HEK293 (cell line): ENCODE measurements around the gene PHF21A.

Experiments used
- CTCF ChIA-PET: fragments of 350-600 bp; formaldehyde crosslinking; extraction: SDS; loops from one replicate; lab custom pipeline; 2021; ENCODE audit warnings: antibody characterized with exemption; lab: Yijun Ruan, JAX
- POLR2A ChIA-PET: fragments of 300-600 bp; formaldehyde crosslinking; extraction: SDS; loops from one replicate; lab custom pipeline; 2020; ENCODE audit warnings: antibody characterized with exemption, inconsistent platforms; lab: Yijun Ruan, JAX
- H3K27ac ChIP-seq: fragments of 200-500 bp; sonication (Bioruptor generic); 2 replicates; pipeline ENCODE4 v1.5.1; 2014; ENCODE audit warnings: low read depth, low read length, control low read depth, inconsistent platforms; ENCODE audit errors: extremely low read depth
- H3K36me3 ChIP-seq, 2 experiments: fragments of 200-500 bp in 1 of 2; sonication (Bioruptor generic) in 1 of 2; 1 replicate in 1 of 2; 2 replicates in 1 of 2; pipeline ENCODE4 v1.5.1; 2014 to 2017; ENCODE audit warnings: inconsistent platforms in 2 of 2, low read length in 2 of 2; ENCODE audit not compliant: control insufficient read depth in 2 of 2, insufficient read depth in 1 of 2
- H3K4me1 ChIP-seq: fragments of 200-500 bp; sonication (Bioruptor generic); 2 replicates; pipeline ENCODE4 v1.5.1; 2014; ENCODE audit warnings: mild to moderate bottlenecking, low read length, inconsistent platforms; ENCODE audit not compliant: control insufficient read depth, insufficient read depth
- H3K4me3 ChIP-seq: 2 replicates; pipeline ENCODE4 v1.5.1; 2011; ENCODE audit warnings: low read depth, mild to moderate bottlenecking, control low read depth, low read length, moderate library complexity
- H3K9me3 ChIP-seq: fragments of 200-500 bp; sonication (Bioruptor generic); 2 replicates; pipeline ENCODE4 v1.5.1; 2014; ENCODE audit warnings: low read depth, low read length, inconsistent platforms; ENCODE audit not compliant: control insufficient read depth, insufficient read depth
- AEBP2 ChIP-seq: fragments of 450-650 bp; formaldehyde crosslinking; IDR thresholded peaks from 2 replicates; pipeline ENCODE4 v1.5.1; 2016; ENCODE audit warnings: missing biosample characterization, missing genetic modification characterization, borderline replicate concordance
- ATF2 ChIP-seq: fragments of 450-650 bp; formaldehyde crosslinking; IDR thresholded peaks from 2 replicates; pipeline ENCODE4 v1.5.1; 2016; ENCODE audit warnings: missing biosample characterization, missing genetic modification characterization, low read depth
- GLI2 ChIP-seq: fragments of 450-650 bp; formaldehyde crosslinking; IDR thresholded peaks from 2 replicates; pipeline ENCODE4; 2017; ENCODE audit warnings: missing biosample characterization, missing genetic modification characterization, low read depth, borderline replicate concordance
- MZF1 ChIP-seq: fragments of 450-650 bp; formaldehyde crosslinking; IDR thresholded peaks from 2 replicates; pipeline ENCODE4 v1.5.1; 2017; ENCODE audit warnings: missing biosample characterization, missing genetic modification characterization, borderline replicate concordance
- ZBTB44 ChIP-seq: fragments of 450-650 bp; IDR thresholded peaks from 2 replicates; pipeline ENCODE4 v1.5.1; 2018; ENCODE audit warnings: missing biosample characterization, mild to moderate bottlenecking, missing genetic modification characterization
- ZFP37 ChIP-seq: fragments of 450-650 bp; formaldehyde crosslinking; IDR thresholded peaks from 2 replicates; pipeline ENCODE4 v1.5.1; 2016; ENCODE audit warnings: missing biosample characterization, missing genetic modification characterization
- ZNF202 ChIP-seq: fragments of 450-650 bp; formaldehyde crosslinking; IDR thresholded peaks from 2 replicates; pipeline ENCODE4 v1.5.1; 2016; ENCODE audit warnings: missing biosample characterization, missing genetic modification characterization, borderline replicate concordance
- ZNF221 ChIP-seq: fragments of 450-650 bp; formaldehyde crosslinking; IDR thresholded peaks from 2 replicates; pipeline ENCODE4 v1.5.1; 2017; ENCODE audit warnings: missing biosample characterization, missing genetic modification characterization, borderline replicate concordance
- ZNF23 ChIP-seq: fragments of 450-650 bp; formaldehyde crosslinking; IDR thresholded peaks from 2 replicates; pipeline ENCODE4 v1.5.1; 2016; ENCODE audit warnings: missing biosample characterization, missing genetic modification characterization, borderline replicate concordance
- ZNF302 ChIP-seq: fragments of 450-650 bp; formaldehyde crosslinking; IDR thresholded peaks from 2 replicates; pipeline ENCODE4 v1.5.1; 2016; ENCODE audit warnings: missing biosample characterization, missing genetic modification characterization, low read depth
- ZNF350 ChIP-seq: fragments of 450-650 bp; formaldehyde crosslinking; IDR thresholded peaks from 2 replicates; pipeline ENCODE4 v1.5.0; 2017; ENCODE audit warnings: missing biosample characterization, mild to moderate bottlenecking, missing genetic modification characterization
- ZNF391 ChIP-seq: fragments of 450-650 bp; formaldehyde crosslinking; IDR thresholded peaks from 2 replicates; pipeline ENCODE4 v1.5.1; 2016; ENCODE audit warnings: low read depth, missing biosample characterization, missing genetic modification characterization, borderline replicate concordance
- ZNF423 ChIP-seq: fragments of 450-650 bp; formaldehyde crosslinking; IDR thresholded peaks from 2 replicates; pipeline ENCODE4 v1.5.1; 2016; ENCODE audit warnings: missing biosample characterization, missing genetic modification characterization
- ZNF48 ChIP-seq: fragments of 450-650 bp; formaldehyde crosslinking; IDR thresholded peaks from 2 replicates; pipeline ENCODE4 v1.5.1; 2016; ENCODE audit warnings: missing biosample characterization, missing genetic modification characterization
- ZNF548 ChIP-seq: fragments of 450-650 bp; formaldehyde crosslinking; IDR thresholded peaks from 2 replicates; pipeline ENCODE4 v1.5.1; 2016; ENCODE audit warnings: missing biosample characterization, missing genetic modification characterization
- ZNF596 ChIP-seq: fragments of 450-650 bp; IDR thresholded peaks from 2 replicates; pipeline ENCODE4 v1.5.0; 2018; ENCODE audit warnings: missing biosample characterization, mild to moderate bottlenecking, missing genetic modification characterization, moderate library complexity
- ZNF692 ChIP-seq: fragments of 450-650 bp; formaldehyde crosslinking; IDR thresholded peaks from 2 replicates; pipeline ENCODE4 v1.5.1; 2016; ENCODE audit warnings: missing biosample characterization, missing genetic modification characterization
- ZNF707 ChIP-seq: fragments of 450-650 bp; formaldehyde crosslinking; IDR thresholded peaks from 2 replicates; pipeline ENCODE4 v1.5.1; 2016; ENCODE audit warnings: missing biosample characterization, missing genetic modification characterization
- ZNF747 ChIP-seq: fragments of 450-650 bp; formaldehyde crosslinking; IDR thresholded peaks from 2 replicates; pipeline ENCODE4 v1.5.1; 2016; ENCODE audit warnings: missing biosample characterization, missing genetic modification characterization
- ZNF792 ChIP-seq: fragments of 450-650 bp; formaldehyde crosslinking; IDR thresholded peaks from 2 replicates; pipeline ENCODE4 v1.5.1; 2016; ENCODE audit warnings: missing biosample characterization, missing genetic modification characterization
- ZSCAN23 ChIP-seq: fragments of 450-650 bp; formaldehyde crosslinking; IDR thresholded peaks from 2 replicates; pipeline ENCODE4 v1.5.1; 2016; ENCODE audit warnings: missing biosample characterization, missing genetic modification characterization
- ZXDB ChIP-seq: fragments of 450-650 bp; formaldehyde crosslinking; IDR thresholded peaks from 2 replicates; pipeline ENCODE4 v1.5.1; 2016; ENCODE audit warnings: missing biosample characterization, missing genetic modification characterization
- TF ChIP-seq, protein P1 (sequence below): fragments of 450-650 bp; formaldehyde crosslinking; IDR thresholded peaks from 2 replicates; pipeline ENCODE4 v1.5.1; 2016; ENCODE audit warnings: missing biosample characterization, missing genetic modification characterization

Gene PHF21A

GRCh38 chr11:45918331-45918941 lies 202.8 kb downstream of the PHF21A start (continued):
- no peak for TF ChIP-seq ZNF692 (tag by site-specific recombination)
- no peak for TF ChIP-seq ZNF596
- no peak for TF ChIP-seq ZBTB44 (tag by site-specific recombination)
- no peak for TF ChIP-seq ZNF792 (tag by site-specific recombination)
- no peak for TF ChIP-seq ZNF23 (tag by site-specific recombination)
- no peak for TF ChIP-seq GLI2

GRCh38 chr11:45917623-45918330 lies 203.5 kb downstream of the PHF21A start, which contains the start of gene PEX16:
Gene PEX16, minus strand, starts transcription at chr11:45917877. Its CDS starts 66 bp downstream, at chr11:45917811.
- peaks cover 0 to 35% of the 10 kb centered on the region in 2 experiments; a peak in 1 of 3 replicates for H3K36me3 ChIP-seq
- POLR2A ChIA-PET, result interaction anchor here (0.6 to 2.1 kb wide), 18 partner anchors 9 to 1272 kb away, joined by 3 to 10 read pairs (median 4); partner anchors contain the start of genes CRY2, FREY1 and PHF21A
- CTCF ChIA-PET, result interaction anchor here (0.6 to 2.0 kb wide), 10 partner anchors 9 to 462 kb away, joined by 3 to 7 read pairs (median 3); no protein-coding TSS in a partner anchor
- H3K9me3 ChIP-seq, result no peaks in the 10 kb centered on the region
- H3K4me1 ChIP-seq, result no peaks in the 10 kb centered on the region; the same call in 1 of the 2 replicates
- H3K4me3 ChIP-seq, result peak within 1 kb of the TSS; percentile 96
- peak within 1 kb of the TSS; percentile 46 for H3K27ac ChIP-seq
- TF ChIP-seq ATF2 (tag by site-specific recombination) (no peak), ZNF48 (tag by site-specific recombination) (no peak), ZNF302 (no peak), ZNF747 (tag by site-specific recombination) (no peak), MZF1 (tag by site-specific recombination) (no peak), ZNF692 (tag by site-specific recombination) (no peak), ZXDB (tag by site-specific recombination) (peak; percentile 51; the same call in 1 of the 2 replicates), ZNF391 (tag by site-specific recombination) (no peak), ZNF548 (no peak), ZNF221 (tag by site-specific recombination) (no peak), ZSCAN23 (tag by site-specific recombination) (no peak), AEBP2 (tag by site-specific recombination) (no peak), ZNF202 (no peak), ZNF350 (no peak), ZFP37 (tag by site-specific recombination) (no peak), ZNF423 (tag by site-specific recombination) (no peak), ZNF707 (tag by site-specific recombination) (no peak)
- TF ChIP-seq, protein P1, sequence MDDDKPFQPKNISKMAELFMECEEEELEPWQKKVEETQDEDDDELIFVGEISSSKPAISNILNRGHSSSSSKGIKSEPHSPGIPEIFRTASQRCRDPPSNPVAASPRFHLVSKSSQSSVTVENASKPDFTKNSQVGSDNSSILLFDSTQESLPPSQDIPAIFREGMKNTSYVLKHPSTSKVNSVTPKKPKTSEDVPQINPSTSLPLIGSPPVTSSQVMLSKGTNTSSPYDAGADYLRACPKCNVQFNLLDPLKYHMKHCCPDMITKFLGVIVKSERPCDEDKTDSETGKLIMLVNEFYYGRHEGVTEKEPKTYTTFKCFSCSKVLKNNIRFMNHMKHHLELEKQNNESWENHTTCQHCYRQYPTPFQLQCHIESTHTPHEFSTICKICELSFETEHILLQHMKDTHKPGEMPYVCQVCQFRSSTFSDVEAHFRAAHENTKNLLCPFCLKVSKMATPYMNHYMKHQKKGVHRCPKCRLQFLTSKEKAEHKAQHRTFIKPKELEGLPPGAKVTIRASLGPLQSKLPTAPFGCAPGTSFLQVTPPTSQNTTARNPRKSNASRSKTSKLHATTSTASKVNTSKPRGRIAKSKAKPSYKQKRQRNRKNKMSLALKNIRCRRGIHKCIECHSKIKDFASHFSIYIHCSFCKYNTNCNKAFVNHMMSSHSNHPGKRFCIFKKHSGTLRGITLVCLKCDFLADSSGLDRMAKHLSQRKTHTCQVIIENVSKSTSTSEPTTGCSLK, result no peak
